Activated naive CD8-positive, alpha-beta T cell treated with anti-CD3 and anti-CD28 coated beads, Interleukin-2, amount 50 U/mL, for 16 hours (primary cell): Measurements from ENCODE around the gene CPNE4.
"Not testable (repeated sequence)": the region's sequence is repeated elsewhere in the genome, so short reads cannot be mapped to it uniquely, and the experiment has no call there.

ENCODE experiments used
- DNase-seq: peaks from one replicate; pipeline ENCODE4 v3.0.0-alpha.2; 2020; ENCODE audit warnings: low read depth, low spot score

The CPNE4 gene

DNA sequence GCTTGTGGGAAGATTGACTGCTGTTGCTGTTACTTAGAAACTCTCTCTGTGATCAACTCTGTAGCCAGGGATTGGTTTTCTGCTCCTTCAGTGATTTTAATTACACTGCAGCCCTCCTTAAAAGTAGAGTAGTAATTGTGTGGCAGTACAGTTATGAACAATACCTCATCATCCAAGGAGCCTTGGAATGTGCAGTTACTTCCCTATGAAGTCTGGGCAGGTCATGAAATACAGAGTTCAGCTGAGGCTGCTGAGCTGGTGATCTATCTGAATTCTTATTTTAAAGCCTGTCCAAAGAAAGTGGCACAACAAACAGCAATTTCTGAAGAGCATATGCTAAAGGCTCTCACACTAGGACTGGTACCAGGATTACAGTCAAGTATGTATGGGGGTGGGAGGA is 494.7 kb downstream of the CPNE4 start:
- no peak for DNase-seq

DNA sequence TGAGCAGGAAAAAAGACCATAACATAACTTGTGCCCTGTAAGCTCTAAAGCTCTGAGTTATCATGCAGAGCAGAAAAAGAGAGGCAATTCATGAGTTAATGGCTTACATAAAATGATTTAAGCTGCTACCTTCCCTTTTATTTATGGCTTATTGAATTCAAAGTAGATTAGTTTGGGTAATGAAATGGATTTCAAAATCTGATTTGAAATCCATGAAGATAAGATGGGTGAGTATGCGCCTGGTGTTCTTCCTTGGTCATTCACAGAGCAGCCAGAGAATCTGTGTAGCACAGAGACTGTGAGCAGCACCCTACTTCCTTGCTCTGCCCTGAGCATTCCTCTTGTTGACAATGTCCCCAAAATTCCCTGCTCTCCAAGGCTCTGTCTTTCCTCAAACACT is 495.8 kb downstream of the CPNE4 start:
- DNase-seq = no peak

GRCh38 chr3:131537531-131537930 is 497.3 kb downstream of the CPNE4 start:
- DNase-seq = no peak

DNA sequence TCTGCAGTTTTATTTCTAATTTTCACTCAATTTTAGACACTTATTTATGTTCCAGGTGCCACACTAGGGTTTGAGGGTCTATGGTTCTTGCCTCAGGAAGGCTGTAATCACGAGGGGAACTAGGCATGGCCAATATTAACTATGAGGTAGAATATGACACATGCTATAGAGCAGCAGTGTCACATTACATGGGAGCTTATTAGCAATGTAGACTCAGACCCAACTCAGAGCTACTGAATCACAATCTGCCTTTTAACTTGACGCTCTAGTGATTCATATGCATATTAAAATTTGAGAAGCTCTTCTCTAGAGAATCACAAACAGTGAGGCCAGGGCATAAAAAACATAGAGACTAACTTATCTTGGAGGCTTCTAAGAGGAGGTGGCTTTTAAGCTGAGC is 499.2 kb downstream of the CPNE4 start:
- no peak for DNase-seq

- DNase-seq = no peak
Measured at GRCh38 chr3:131535131-131535530, 499.7 kb downstream of the CPNE4 start.

DNA sequence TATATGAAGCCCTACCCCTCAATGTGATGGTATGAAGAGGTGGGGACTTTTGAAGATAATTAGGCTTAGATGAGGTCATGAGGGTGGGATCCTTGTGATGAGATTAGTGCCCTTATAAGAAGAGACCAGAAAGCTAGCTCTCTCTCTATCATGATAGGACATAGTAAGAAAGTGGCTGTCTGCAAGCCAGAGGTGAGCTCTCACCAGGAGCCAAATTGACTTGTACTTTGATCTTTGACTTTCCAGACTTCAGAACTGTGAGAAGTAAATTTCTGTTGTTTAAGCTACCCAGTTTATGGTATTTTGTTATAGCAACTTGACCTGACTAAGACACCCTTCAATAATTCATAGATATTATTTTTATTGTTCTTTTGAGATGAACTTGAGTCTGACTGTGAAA is 502.2 kb downstream of the CPNE4 start:
- DNase-seq = no peak

GRCh38 chr3:131530843-131531242 is 504.0 kb downstream of the CPNE4 start:
- no peak for DNase-seq

DNA sequence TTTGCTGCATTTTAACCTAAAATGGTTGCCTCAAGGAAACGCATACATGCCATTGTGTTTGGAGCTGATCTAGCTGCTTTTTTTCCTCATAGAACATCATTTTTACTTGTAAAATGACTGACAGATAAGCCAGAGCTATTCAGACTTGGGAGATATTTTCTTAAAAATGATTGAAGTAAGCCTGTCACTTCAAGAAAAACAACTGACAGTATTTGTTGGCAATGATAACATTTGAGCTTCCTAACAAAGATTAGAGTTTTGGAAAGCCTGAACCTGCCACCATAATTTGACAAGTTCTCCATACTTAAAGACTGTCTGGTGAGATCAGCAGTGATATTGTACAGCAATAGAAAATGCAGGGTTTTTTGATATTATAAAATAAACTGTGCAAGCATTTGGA is 504.4 kb downstream of the CPNE4 start:
- DNase-seq = no peak

- no peak for DNase-seq
Measured at GRCh38 chr3:131526801-131527347, 507.9 kb downstream of the CPNE4 start.

GRCh38 chr3:131518680-131519079 is 516.1 kb downstream of the CPNE4 start:
- no peak for DNase-seq

DNA sequence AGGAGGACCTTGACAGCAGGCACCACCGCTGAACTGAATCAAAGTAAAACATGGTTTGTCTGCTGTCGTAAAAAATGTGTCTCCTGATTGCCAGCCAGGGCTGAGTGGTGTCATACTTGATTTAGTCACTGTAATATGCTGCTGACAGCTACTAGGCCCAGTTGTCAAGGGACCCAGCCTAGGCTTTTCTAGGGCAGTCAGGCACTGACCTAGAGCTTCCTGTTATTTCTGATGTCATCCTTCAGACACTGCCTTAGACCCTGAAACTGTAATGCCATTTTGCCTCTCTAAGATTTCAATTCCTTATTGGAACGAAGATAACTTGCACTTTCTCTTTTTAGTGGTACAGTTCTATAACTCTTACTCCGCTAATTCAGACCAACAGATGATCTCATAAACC is 529.4 kb downstream of the CPNE4 start:
- no peak for DNase-seq

DNA sequence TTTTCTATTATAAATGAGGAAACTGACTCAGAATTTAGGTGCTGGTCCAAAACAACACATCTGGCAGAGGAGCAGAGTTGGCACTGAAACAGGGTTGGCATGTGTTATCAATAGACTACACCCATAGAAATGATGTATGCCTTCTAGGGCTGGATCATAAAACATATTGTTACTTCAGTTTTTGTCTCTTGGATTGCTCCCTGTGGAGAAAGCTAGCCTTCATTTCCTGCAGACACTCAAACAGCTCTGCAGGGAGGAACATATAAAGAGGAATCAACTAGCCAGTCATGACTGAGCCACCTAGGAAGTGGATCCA is 531.5 kb downstream of the CPNE4 start:
- DNase-seq = no peak

DNA sequence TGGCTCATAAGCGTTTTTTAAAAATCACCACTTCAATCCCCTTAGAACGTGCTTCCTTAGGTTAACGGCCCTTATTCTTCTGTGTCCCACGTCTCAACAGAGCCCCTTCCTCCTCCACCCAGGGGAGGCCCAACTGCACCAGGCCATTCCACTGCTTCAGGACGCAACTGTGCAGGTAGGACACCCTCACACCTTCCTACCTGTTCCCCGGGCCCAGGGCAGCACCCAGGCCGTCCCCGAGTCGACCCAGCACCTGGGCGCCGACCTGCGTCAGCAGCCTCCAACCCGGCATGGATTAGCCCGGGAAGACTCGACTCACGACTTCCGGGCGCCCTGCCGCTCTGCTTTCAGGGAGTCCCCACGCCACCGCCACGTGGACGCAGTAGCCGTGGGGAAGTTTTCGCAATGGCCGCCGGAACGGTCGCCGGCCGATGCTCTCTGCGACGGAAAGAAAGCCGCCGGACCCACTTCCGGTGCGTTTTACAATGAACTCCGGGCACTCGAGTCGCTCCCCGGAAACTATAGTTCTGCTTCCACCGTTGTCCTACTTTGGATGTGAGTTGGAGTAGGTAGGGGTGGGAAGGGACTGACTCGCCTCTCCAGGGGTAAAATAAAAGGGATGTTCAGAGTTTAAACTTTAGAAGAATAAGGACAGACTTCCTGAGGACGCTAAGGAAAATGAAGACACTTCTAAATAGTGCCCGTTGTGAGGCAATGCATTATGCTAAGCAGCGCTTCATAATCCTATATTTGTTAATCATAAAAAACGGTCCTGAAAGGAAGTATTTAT is 532.1 kb downstream of the CPNE4 start, which contains the start of gene MRPL3:
Gene MRPL3, minus strand, starts transcription at position 442 of the 790 bp plus-strand sequence. Its CDS starts 150 bp downstream, at position 292.
- peak; percentile 70 for DNase-seq

DNA sequence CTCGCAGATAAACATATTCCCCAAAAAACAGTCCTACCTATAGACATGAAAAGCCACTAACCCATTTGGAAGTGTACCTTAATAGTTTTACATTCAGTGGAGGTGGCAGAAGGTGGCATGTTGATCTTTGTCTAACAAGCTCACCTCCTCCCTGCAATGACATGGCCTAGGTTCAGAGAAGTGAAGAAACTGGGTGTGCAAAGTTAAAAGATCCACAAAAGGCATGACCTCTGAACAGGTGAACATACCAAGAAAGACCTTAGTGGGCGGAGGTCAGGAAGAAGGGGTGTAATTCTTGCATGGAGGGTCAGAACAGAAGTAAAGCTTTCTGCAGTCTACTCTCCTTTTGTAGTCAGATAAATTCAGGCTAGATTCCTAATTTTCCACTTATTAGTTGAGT is 532.9 kb downstream of the CPNE4 start:
- DNase-seq = no peak

GRCh38 chr3:131494706-131495105 is 540.1 kb downstream of the CPNE4 start:
- DNase-seq = no peak

- DNase-seq = no peak
Measured at GRCh38 chr3:131491775-131492174, 543.0 kb downstream of the CPNE4 start.

- DNase-seq = no peak
Measured at GRCh38 chr3:131491084-131491483, 543.7 kb downstream of the CPNE4 start.

GRCh38 chr3:131486545-131486944 is 548.3 kb downstream of the CPNE4 start:
- not testable (repeated sequence) for DNase-seq

- no peak for DNase-seq
Measured at GRCh38 chr3:131485119-131485518, 549.7 kb downstream of the CPNE4 start.

GRCh38 chr3:131484496-131485111 is 550.2 kb downstream of the CPNE4 start:
- DNase-seq = no peak
